ENCODE data around the gene AKAP13. TPM values are rescaled to one million over a fixed set of nuclear protein-coding genes. Genes with fewer than 3 reads are reported as not detected.

AKAP13 gene
- total and polyA plus RNA-seq, 2 donors (not counting 1 experiment from before 2014, with no cell fraction given), result 73.8 to 358 TPM

DNA sequence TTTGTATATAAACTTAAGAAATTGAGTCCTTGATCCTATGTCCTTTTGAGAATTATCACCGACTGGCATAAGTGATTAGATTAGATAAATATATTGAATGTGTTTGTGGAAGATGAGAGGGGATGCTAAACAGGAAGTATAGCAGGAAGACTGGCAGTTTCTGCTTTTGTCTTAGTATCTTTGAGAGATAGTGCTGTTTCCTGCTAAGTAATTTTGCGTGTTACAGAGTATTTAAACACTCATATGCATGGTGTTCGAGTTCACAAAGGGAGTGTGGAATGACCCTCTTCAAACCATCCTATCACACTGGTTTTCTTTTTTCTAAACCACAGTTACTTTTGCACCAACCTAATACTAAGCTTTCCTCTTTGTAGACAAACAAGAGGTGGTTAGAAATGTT lies 308.3 kb downstream of the AKAP13 start:
- peaks cover 70% of the 10 kb centered on the region for H3K4me1 Mint-ChIP-seq
- ChIA-PET CTCF (interaction anchor here (1.2 to 3.8 kb wide), 2 partner anchors 15 to 16 kb away, joined by 3 to 25 read pairs; no protein-coding TSS in a partner anchor), POLR2A (interaction anchor here (1.0 kb wide), 1 partner anchor 376 kb away, joined by 3 read pairs; no protein-coding TSS in a partner anchor)
- Histone ChIP-seq H3K9me3 (ENCODE audit: control extremely low read depth in 1 of 3, control insufficient read depth in 2 of 3, insufficient read depth in 1 of 3, low read length in 2 of 3) (no peaks in the 10 kb centered on the region), H4K20me1 (ENCODE audit: control insufficient read depth, insufficient read depth, low read length, poor library complexity, severe bottlenecking) (no peaks in the 10 kb centered on the region), H3K4me3 (ENCODE audit: control extremely low read depth in 1 of 5, extremely low read depth in 1 of 5, insufficient read depth in 1 of 5, low read depth in 2 of 5, low read length in 4 of 5) (peak overlapping the region in 3 of 5 experiments; percentile 1 to 76 (median 39)), H3K27ac (ENCODE audit: low read length in 2 of 2) (peak overlapping the region; percentile 84 to 85), H3K4me2 (replicated peaks; ENCODE audit: low read depth, low read length, poor library complexity, severe bottlenecking) (peak overlapping the region; percentile 76), H3K9ac (ENCODE audit: low read length) (peak overlapping the region; percentile 84), H3K36me3 (replicated peaks in 1 of 2; ENCODE audit: control extremely low read depth in 1 of 2, control insufficient read depth in 1 of 2, extremely low read depth in 1 of 2, insufficient read depth in 2 of 2, low read length in 1 of 2) (peaks cover 10 to 44% of the 10 kb centered on the region in 2 experiments), H2AFZ (ENCODE audit: insufficient read depth, low read depth, low read length, poor library complexity, severe bottlenecking) (peak overlapping the region; percentile 25), H3K79me2 (ENCODE audit: control insufficient read depth, insufficient read depth, low read length) (peaks cover 42% of the 10 kb centered on the region), H3K27me3 (replicated peaks in 1 of 4; ENCODE audit: control extremely low read depth in 1 of 4, control insufficient read depth in 3 of 4, insufficient read depth in 4 of 4, low read length in 3 of 4) (no peaks in the 10 kb centered on the region), H3K4me1 (ENCODE audit: control insufficient read depth in 2 of 2, insufficient read depth in 2 of 2, low read length in 2 of 2) (peaks cover 64 to 65% of the 10 kb centered on the region in 2 donors)
- peak overlapping the region; percentile 98 for H3K4me3 Mint-ChIP-seq
- H3K9me3 Mint-ChIP-seq (ENCODE audit: insufficient read depth), result no peaks in the 10 kb centered on the region
- 20% methylated on average over 1 of the region's 3 CpGs for WGBS (ENCODE audit: insufficient coverage)
- no peaks in the 10 kb centered on the region for H3K27me3 Mint-ChIP-seq
- DNase-seq (peak; percentile 46), ATAC-seq (ENCODE audit: low read depth) (no peak)
- intact Hi-C loops (cut with micrococcal nuclease), result loop anchor here (2.0 to 10.0 kb wide), 6 partner anchors 14 to 360 kb away; partner anchors contain the start of gene KLHL25
- H3K27ac Mint-ChIP-seq, result peak overlapping the region; percentile 78
- TF ChIP-seq, protein P1, sequence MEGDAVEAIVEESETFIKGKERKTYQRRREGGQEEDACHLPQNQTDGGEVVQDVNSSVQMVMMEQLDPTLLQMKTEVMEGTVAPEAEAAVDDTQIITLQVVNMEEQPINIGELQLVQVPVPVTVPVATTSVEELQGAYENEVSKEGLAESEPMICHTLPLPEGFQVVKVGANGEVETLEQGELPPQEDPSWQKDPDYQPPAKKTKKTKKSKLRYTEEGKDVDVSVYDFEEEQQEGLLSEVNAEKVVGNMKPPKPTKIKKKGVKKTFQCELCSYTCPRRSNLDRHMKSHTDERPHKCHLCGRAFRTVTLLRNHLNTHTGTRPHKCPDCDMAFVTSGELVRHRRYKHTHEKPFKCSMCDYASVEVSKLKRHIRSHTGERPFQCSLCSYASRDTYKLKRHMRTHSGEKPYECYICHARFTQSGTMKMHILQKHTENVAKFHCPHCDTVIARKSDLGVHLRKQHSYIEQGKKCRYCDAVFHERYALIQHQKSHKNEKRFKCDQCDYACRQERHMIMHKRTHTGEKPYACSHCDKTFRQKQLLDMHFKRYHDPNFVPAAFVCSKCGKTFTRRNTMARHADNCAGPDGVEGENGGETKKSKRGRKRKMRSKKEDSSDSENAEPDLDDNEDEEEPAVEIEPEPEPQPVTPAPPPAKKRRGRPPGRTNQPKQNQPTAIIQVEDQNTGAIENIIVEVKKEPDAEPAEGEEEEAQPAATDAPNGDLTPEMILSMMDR (IDR thresholded peaks at IDR 0.05), result no peak
- no peak for TF ChIP-seq EZH2 (IDR thresholded peaks at IDR 0.05; ENCODE audit: borderline replicate concordance, insufficient read depth, low read depth, low read length, poor library complexity, severe bottlenecking)

DNA sequence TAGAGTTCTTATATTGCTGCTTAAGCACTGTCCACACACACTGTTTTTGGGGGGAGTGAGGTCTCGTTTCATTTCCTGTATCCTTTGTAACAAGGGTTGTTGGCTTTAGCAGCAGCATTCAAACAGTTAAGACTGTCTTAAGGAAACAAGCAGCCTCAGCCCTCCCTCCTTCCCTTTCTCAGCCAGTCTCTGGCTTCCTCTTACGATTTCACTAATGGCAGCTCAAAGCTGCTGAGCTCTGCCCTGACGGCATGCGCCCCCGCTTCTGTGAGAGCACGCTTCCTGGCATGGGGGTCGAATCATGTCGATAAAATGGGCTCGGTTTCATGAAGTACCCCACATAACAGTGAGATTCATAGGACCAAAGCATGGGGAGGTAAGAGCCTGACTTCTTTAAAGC lies 309.3 kb downstream of the AKAP13 start:
- H3K4me3 ChIP-seq (ENCODE audit: control extremely low read depth in 1 of 5, extremely low read depth in 1 of 5, insufficient read depth in 1 of 5, low read depth in 2 of 5, low read length in 4 of 5), result peak overlapping the region; percentile 76 to 95 (median 81)
- ATAC-seq (ENCODE audit: low read depth) (peak; percentile 68), DNase-seq (peak; percentile 75)
- H3K9me3 ChIP-seq (ENCODE audit: control extremely low read depth in 1 of 3, control insufficient read depth in 2 of 3, insufficient read depth in 1 of 3, low read length in 2 of 3), result no peaks in the 10 kb centered on the region
- Mint-ChIP-seq H3K9me3 (ENCODE audit: insufficient read depth) (no peaks in the 10 kb centered on the region), H3K27me3 (no peaks in the 10 kb centered on the region), H3K27ac (peak overlapping the region; percentile 98), H3K4me3 (peak overlapping the region; percentile 98), H3K4me1 (peaks cover 74% of the 10 kb centered on the region)
- H3K4me2 ChIP-seq (replicated peaks; ENCODE audit: low read depth, low read length, poor library complexity, severe bottlenecking), result peak overlapping the region; percentile 76
- intact Hi-C loops (cut with micrococcal nuclease), result loop anchor here (2.0 to 10.0 kb wide), 7 partner anchors 13 to 361 kb away; partner anchors contain the start of gene KLHL25
- no peaks in the 10 kb centered on the region for H4K20me1 ChIP-seq (ENCODE audit: control insufficient read depth, insufficient read depth, low read length, poor library complexity, severe bottlenecking)
- CTCF ChIA-PET, result interaction anchor here (1.1 to 3.8 kb wide), 4 partner anchors 14 to 206 kb away, joined by 3 to 25 read pairs (median 4); no protein-coding TSS in a partner anchor
- peaks cover 18 to 44% of the 10 kb centered on the region in 2 experiments for H3K36me3 ChIP-seq (replicated peaks in 1 of 2; ENCODE audit: control extremely low read depth in 1 of 2, control insufficient read depth in 1 of 2, extremely low read depth in 1 of 2, insufficient read depth in 2 of 2, low read length in 1 of 2)
- peak overlapping the region; percentile 58 for H2AFZ ChIP-seq (ENCODE audit: insufficient read depth, low read depth, low read length, poor library complexity, severe bottlenecking)
- H3K79me2 ChIP-seq (ENCODE audit: control insufficient read depth, insufficient read depth, low read length), result peaks cover 52% of the 10 kb centered on the region
- peak overlapping the region; percentile 84 to 85 for H3K27ac ChIP-seq (ENCODE audit: low read length in 2 of 2)
- POLR2A ChIA-PET, result interaction anchor here (0.5 to 5.0 kb wide), 5 partner anchors 15 to 377 kb away, joined by 3 to 49 read pairs (median 3); no protein-coding TSS in a partner anchor
- H3K27me3 ChIP-seq (replicated peaks in 1 of 4; ENCODE audit: control extremely low read depth in 1 of 4, control insufficient read depth in 3 of 4, insufficient read depth in 4 of 4, low read length in 3 of 4), result no peaks in the 10 kb centered on the region
- TF ChIP-seq, protein P1 (IDR thresholded peaks at IDR 0.05), result no peak
- TF ChIP-seq EZH2 (IDR thresholded peaks at IDR 0.05; ENCODE audit: borderline replicate concordance, insufficient read depth, low read depth, low read length, poor library complexity, severe bottlenecking), result no peak
- peaks cover 68 to 70% of the 10 kb centered on the region in 2 donors for H3K4me1 ChIP-seq (ENCODE audit: control insufficient read depth in 2 of 2, insufficient read depth in 2 of 2, low read length in 2 of 2)
- peak overlapping the region; percentile 84 for H3K9ac ChIP-seq (ENCODE audit: low read length)
- 0% methylated on average over 1 of the region's 9 CpGs for WGBS (ENCODE audit: insufficient coverage)

All from B cell (primary cell).